GM21619 (cell line): ENCODE measurements around the gene STARD7.
A peak's percentile ranks its signal among the peaks of the same experiment; 100 is the strongest.
"Not testable (repeated sequence)": the region's sequence is repeated elsewhere in the genome, so short reads cannot be mapped to it uniquely, and the experiment has no call there.

Experiments used
- ATAC-seq: cut with Tn5 transposase; IDR thresholded peaks from one replicate; pipeline ENCODE4 v1.9.1; 2021; ENCODE audit not compliant: unreplicated experiment

STARD7 gene

GRCh38 chr2:96236882-96237281 is 28.3 kb upstream of the STARD7 start:
- no peak for ATAC-seq

DNA sequence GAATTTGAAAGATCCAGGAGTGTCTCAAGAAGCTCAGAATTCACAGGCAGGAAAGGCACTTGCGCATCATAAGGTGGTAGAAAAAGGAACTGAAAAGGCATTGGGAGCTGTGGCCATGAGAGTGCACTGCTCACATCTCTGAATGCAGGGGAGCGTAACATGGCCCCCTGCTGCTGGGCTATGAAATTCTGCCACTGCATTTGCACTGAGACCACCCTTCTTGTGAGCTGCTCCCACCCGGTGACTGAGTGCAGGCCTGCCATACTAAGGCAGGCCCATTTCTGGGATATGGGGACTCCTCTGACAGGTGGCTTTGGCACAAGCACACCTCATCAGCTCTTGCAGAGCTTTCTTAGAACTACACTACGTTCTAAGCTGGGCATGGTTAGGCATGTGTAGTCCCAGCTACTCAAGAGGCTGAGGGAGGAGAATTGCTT is 25.3 kb upstream of the STARD7 start:
- ATAC-seq = peak; percentile 85

DNA sequence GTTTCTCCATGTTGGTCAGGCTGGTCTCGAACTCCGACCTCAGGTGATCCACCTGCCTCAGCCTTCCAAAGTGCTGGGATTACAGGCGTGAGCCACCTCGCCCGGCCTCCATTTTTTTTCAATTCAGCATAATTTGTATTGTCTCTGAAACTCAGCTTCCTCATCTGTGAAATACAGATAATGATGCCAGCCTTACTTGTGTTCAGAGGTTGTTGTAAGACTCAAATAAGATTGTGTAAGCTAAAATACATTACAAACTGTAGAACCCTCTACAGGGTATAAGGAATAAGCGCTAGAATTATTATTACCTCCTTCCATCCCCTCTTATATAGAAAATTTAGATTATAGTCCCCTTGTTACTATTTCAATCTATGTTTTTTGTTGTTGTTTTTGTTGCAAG is 24.8 kb upstream of the STARD7 start:
- no peak for ATAC-seq

DNA sequence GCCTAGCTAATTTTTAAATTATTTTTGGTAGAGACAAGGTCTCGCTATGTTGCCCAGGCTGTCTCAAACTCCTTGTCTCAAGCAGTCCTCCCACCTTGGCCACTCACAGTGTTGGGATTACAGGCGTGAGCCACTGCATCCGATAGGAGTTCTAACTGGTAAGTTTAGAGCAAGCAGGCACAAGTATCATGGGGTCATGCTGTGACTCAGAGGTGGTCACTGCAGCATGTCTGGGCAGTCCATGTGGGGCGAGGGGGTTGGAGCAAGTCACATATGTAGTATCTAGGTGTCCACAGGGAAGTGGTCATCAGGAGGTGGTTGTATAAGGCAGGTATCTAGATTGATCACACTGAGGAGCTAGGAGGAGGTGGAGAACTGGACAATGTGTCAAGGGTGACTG is 22.7 kb upstream of the STARD7 start:
- ATAC-seq = no peak

GRCh38 chr2:96225016-96225533 is 16.4 kb upstream of the STARD7 start:
- ATAC-seq = peak; percentile 72

- not testable (repeated sequence) for ATAC-seq
Observed at GRCh38 chr2:96221106-96221505, 12.5 kb upstream of the STARD7 start.

DNA sequence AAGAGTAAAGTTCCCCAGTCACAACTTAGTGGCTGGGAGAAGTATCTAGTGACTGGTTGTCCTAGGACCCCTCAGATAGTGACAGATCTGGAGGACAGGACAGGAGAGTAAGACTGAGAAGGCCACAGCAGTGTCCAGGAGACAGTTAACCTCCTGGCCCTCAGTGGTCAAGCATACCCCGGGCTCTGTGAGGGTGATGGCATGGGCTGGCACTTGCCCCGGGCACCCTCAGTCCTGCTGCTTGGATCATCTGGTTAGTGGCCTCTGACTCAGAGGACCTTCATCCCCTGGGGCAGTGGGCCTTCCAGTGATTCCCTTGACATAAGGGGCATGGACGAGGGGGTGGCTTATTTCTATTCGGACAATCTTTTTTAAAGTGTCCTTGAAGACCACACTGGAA is 11.3 kb upstream of the STARD7 start:
- not testable (repeated sequence) for ATAC-seq

- no peak for ATAC-seq
Observed at GRCh38 chr2:96218508-96219131, 10.0 kb upstream of the STARD7 start.

GRCh38 chr2:96214554-96214953 is 5.9 kb upstream of the STARD7 start:
- no peak for ATAC-seq

DNA sequence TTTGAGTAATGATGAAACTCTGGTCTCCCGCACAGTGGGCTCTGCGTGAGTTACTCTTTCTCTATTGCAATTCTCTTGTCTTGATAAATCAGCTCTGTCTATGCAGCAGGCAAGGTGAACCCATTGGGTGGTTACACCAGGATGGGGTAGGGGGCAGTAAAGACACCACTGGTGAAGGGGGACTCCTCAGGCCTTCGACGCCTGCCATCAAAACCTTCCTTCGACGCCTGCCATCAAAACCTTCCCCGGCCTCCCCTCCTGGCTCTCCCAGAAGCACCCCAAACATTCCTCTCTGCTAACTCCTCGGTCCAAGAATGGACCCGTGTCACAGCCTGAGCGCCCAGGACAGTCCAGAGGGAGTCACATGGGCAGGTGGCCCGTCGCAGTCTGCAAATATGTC is 4.8 kb upstream of the STARD7 start:
- ATAC-seq = no peak

DNA sequence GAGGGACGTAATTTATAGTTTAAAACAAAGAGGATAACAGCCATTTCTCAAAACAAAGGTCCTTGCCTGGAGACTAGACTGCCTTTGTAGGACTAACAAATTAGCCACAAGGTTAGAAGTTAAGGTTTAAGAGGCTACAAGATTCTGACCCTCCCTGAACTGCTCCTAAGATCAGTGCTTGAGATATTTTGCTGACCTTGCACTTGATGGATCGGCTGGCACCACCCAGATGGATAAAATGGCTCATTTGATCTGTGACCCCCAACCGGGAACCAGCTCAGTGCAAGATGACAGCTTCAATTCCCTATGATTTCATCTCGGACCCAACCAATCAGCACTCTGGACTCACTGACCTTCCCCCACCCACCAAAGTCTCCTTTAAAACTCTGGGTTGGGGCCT is 3.7 kb upstream of the STARD7 start:
- ATAC-seq = no peak

DNA sequence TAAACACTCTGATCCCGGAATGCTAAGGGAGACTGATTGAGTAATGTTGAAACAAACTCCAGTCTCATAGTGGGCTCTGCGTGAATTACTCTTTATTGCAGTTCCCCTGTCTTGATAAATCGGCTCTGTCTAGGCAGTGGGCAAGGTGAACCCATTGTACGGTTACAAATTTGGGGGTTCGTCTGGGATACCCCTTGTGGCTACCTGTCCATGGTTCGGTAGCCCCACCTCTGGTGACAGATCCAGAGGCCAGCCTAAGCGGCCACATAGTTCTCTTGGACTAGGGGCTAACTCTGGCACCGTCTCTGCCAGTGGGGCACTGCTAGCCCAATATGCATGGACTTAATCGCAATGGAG is 1.1 kb upstream of the STARD7 start:
- no peak for ATAC-seq

DNA sequence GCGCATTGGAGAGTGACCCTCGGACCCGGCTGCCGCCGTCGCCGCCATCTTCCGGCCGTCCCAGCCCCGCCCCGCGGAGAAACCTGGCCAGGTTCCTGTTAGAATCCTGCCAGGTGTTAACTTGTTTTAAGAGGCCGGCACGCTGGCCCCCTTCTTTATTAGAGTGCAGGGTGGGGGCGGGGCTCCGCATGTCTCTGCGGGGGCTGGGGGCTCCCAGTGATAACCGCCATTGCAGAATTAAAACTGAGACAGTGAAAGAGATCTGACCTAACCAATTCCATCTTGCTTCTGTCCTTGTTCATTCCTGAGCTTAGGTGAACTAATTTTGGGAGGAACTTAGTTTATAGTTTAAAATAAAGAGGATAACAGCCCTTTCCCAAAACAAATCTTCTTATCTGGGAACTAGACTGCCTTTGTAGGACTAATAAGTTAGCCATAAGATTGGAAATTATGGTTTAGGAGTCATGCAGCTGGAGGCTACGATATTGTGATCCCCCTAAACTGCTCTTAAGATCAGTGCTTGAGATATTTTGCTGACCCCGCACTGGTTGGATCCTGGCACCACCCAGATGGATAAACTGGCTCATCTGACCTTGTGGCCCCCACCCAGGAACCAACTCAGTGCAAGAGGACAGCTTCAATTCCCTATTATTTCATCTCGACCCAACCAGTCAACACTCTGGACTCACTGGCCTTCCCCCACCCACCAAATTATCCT is 543 bp upstream of the STARD7 start:
- no peak for ATAC-seq

- no peak for ATAC-seq
Observed at GRCh38 chr2:96207774-96208142, 869 bp downstream of the STARD7 start.

- ATAC-seq = no peak
Observed at GRCh38 chr2:96207073-96207773, 1.4 kb downstream of the STARD7 start.

DNA sequence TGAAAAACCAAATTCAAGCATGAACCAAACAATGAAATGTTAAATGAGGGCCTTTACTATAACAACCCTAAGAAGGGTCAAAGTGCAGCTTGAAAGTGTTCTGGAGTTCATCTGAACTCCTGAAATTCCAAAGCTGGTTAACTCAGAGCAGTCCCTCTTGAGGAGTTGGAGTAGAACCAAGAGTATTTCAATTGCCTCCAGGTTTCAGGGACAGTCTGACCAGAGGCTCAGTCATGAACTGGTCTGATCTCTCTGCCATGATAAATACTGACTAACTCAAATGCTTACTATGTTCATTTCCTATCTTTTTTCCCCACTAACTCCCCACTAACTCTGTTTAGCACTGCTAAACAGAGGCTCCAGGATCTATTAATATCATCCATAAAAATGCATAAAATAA is 2.7 kb downstream of the STARD7 start:
- no peak for ATAC-seq

DNA sequence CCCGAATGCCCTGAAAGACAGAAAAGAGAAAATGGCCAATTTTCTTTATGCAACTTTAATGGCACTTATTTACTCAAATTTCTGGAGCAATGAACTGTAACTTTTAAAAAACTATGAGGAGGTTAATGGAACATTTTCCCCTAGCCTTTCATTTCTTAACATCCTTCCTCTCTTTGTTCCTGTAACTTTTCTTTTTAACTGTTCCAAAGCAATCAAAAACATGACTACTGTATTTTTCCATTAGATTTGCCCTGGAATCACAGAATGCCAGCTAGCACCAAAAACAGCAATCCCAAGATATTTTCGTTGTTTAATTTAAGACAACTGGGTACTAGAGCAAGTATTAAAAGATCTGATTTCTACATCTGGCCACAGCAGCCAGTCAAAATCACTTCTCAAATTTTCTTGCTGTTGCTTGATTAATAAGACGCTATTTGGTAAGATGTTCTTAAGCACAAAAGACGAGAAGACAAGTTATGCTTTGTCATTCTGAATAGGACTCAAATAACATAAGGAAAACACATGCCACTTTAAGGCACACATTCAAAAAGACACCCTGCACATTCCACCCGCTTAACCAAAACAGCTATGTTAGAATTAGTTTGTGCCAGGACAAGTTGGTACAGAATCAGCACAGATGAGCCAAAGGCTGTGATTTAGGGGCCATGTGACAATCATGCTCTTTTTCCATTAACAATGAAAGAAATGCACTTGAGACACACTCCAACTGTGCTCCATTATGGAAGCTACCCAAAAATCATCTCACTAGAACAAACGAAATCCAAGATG is 3.6 kb downstream of the STARD7 start:
- ATAC-seq = no peak

DNA sequence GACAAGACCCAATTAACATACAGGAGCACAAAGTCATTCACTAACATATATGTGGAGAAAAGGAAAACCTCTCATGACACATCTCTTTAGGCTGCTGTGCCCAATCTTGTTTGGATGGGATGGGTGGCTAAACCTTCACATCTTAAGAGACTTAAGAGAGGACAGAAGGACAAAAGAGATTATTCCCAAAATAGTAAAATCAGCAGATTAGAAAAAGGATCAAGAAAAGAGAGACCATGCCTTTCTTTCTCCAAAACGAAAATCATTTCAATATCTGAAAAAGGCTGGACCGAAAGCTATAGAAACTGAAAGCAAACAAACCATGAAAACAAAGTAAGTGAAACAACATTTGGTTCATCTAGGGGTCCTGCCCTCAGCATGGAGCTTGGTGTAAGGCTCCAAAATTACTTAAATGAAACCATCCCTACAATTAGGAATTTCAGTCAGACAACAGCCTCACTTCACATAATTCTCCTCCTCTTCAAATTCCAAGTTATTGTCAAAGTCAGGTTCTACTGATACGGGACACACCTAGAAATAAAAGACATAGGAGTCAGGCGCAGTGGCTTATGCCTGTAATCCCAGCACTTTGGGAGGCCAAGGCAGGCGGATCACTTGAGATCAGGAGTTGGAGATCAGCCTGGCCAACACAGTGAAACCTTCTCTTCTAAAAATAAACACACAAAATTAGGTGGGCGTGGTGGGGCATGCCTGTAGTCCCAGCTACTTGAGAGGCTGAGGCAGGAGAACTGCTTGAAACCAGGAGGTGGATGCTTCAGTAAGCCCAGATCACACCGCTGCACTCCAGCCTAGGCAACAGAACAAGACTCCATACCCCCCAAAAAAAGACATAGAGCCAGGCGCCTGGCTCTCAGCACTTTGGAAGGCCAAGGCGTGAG is 5.2 kb downstream of the STARD7 start:
- ATAC-seq = no peak

GRCh38 chr2:96202152-96202854 is 6.3 kb downstream of the STARD7 start:
- ATAC-seq = no peak

- no peak for ATAC-seq
Observed at GRCh38 chr2:96201338-96201737, 7.3 kb downstream of the STARD7 start.
